T1000 (cell line): ENCODE measurements around the gene TIMM17A.

ENCODE experiments used
- DNase-seq: peaks from one replicate; lab custom pipeline; 2025; ENCODE audit warnings: mixed read lengths; lab: John Stamatoyannopoulos, UW

The TIMM17A gene

DNA sequence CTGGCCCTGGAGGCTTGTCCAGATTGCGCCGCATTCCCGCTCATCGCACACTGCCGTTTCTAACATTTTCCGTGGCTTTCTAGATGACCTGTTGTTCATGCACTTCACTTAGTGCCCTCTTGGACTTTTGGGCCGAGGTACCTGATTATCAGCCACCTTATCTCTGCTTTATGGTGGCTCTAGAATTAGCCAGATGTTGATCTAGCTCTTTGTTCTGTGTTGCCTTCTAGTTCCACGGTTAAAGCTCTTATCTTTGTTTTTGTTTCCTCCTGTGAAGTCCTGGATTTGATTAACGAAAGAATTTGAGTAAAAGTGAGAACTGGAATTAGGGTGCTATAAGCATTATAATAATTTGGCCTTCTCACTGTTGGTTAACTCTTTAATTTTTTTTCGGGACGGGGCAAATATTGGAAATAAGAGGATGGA is 28.1 kb downstream of the TIMM17A start:
- no peak for DNase-seq

DNA sequence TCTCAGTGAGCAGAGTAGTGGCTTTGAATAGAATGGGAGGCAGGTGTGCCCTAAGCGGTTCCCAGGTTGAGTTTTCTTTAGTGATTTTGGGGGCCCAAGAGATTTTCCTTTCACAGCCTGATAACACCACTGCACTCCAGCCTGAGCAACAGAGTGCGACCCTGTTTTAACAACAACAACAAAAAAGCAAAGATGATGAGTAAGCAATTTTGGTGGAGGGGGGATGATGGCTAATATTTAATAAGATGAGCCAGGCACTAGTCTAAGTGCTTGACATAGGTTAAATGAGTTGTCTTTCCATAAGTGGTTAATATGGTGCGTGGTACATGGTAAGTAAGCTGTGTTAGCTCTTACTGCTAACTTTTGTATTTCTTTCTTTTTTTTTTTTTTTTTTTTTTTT is 29.1 kb downstream of the TIMM17A start:
- DNase-seq = no peak

DNA sequence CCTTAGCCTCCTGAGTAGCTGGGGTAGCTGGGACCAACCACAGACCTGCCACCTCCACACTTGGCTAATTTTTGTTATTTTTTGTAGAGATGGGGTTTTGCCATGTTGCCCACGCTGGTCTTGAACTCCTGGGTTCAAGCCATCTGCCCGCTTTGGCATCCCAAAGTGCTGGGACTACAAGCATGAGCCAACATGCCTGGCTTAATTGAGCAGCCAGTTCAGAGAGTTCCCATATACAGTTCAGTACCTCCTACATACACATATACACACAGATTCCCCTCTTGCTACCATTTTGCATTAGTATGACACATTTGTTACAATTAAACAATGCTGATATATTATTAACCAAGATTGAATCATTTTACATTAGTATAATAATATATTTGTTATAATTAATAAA is 30.1 kb downstream of the TIMM17A start:
- no peak for DNase-seq

DNA sequence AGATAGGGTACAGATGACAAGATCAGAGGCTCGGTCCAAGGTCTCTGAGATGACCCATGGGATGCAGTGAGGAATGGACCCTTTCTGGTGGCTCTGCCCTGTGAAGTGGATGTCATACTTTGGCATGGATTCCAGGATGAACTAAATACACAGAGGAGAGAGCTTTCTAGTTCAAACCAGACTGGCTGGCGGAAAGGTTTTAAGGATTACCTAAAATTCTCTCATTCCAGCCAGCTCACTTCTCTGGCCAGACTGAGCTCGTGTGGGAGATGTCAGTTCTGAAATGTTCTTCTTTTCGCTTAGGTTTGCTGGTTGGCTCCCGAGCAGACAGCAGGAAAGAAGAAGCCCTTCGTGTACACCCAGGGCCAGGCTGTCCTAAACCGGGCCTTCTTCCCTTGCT is 33.3 kb downstream of the TIMM17A start:
- no peak for DNase-seq

DNA sequence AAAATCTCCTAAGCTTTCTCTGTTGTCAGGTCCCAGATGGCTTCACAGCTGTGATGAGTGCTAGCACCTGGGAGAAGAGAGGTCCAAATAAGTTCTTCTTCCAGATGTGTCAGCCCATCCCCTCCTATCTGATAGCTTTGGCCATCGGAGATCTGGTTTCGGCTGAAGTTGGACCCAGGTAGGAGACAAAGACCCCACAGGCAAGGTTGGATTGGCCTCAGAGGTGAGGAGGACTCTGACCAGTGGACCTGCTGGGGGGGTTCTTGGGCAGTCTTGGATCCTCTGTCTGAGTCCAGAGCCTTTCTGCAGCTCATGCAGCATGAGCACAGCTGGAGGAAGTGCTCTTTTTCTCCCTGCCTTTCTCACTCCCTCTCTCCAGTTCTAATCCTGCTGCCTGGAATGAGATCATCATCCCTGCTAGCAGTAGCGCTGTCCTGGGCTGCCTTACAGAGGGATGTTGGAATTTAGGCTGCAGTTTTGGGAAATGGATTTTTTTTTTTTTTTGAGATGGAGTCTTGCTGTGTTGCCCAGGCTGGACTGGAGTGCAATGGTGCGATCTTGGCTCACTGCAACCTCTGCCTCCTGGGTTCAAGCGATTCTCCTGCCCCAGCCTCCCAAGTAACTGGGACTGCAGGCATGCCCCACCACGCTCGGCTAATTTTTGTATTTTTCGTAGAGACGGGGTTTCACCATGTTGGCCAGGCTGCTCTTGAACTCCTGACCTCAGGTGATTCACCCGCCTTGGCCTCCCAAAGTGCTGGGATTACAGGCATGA is 34.2 kb downstream of the TIMM17A start:
- DNase-seq = no peak

DNA sequence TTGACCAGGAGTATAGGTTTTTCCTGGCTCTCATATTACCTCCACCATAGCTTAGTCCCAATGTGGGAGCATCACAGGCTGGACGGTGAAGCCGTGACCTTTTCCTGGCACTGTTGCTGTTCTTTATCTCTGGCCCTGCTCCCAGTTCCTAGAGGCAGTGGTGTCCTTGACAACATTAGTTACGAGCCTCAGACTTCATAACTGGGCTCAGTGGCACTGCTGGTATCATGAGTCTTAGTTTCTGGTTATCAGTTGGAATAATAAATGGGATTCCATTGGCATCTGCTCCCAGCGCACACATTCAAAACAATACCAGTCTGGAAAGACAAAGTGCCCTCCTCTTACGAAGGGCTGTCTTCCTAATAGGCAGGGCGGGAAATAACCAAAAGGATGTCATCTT is 35.1 kb downstream of the TIMM17A start:
- no peak for DNase-seq

DNA sequence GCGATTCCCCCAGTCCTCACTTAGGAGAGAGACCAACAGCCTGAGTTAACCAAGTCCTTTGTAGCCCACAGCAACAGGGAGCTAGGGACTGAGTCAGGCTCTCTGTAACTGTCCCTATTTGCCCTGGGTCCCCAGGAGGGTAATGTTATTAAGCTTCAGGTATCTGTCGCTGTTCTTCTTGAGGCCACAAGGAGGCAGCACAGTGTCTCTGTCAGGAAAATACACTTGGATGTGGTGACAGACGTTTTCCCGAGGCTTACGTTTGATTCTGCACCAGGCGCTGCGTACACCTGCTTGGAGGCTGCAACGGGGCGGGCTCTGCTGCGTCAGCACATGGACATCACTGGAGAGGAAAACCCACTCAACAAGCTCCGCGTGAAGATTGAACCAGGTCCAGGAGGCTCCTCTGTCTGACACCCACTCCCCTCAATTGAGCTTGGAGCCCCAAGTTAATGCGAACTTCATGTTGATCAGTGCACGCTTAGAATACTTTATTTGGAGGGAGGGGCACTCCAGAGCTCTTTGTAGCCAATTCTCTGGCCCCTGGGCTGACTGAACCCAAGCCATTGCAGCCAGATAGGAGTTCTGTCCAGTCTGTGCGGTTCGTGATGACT is 44.4 kb downstream of the TIMM17A start:
- DNase-seq = no peak

DNA sequence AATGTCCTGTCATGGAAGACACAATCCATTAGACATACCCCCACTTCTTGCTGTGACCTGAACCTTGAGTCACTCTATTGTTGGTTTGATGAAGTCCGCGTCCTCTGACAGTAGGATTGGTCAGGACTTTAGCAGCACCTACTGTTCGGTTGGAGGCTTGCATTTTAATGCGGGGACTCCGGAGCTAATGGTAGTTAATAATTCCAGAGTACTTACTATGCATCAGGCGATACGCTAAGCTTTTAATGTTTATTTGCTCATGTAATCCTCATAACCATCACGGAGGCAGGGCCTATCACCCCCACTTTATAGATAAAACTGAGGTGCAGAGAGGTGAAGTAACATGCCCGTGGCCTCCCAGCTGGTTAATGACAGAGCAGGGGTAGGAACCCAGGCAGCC is 47.2 kb downstream of the TIMM17A start:
- no peak for DNase-seq

DNA sequence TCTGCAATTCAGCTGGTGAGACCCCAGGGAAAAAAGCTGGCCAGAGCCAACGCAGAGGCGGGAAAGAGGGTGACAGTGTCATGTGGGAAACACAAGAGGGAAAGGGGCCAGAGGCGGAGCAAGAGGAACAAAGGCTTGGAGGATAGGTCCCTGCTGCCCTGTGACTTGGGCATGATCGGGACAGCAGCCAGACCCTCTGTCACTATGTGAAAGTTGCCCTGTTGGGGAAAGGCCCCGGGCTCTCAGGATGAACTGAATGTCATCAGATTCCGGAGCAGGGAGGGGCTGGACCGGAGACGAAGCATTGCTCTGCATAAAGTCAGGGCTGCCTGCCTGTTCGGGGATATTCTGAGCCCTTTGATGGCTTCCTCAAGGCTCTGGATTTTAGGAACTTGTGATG is 49.4 kb downstream of the TIMM17A start:
- DNase-seq = no peak

DNA sequence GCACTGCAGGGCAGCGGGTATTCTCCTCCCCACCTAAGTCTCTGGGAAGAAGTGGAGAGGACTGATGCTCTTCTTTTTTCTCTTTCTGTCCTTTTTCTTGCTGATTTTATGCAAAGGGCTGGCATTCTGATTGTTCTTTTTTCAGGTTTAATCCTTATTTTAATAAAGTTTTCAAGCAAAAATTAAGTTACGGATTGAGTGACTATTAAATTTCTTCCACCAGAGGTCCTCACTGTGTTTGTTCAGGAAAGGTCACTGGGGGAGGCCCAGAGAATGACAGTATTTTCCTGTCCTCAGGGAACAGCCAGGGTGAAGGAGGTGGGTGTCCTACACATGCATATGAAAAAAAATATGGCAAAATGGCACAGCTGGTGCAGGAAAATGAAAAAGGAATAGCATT is 50.7 kb downstream of the TIMM17A start:
- DNase-seq = no peak

DNA sequence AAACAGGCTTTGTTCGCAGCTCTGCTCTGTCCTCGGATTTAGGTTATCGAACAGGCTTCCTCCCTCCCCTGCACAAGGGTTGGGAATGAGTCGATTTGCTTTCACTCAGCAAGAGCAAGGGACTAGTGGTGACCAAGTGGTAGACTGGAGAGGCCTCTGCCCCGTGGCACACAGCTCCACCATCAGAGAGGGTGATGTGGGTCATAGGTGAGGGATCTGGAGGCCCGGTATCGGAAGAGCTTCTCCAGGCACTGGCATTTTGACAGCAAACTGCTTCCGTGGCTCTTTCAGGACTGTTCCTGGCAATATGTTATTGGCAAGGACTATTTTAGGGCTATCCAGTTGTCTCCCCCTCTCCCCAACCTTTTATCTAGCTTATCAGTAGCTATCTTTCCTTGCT is 52.0 kb downstream of the TIMM17A start:
- no peak for DNase-seq

DNA sequence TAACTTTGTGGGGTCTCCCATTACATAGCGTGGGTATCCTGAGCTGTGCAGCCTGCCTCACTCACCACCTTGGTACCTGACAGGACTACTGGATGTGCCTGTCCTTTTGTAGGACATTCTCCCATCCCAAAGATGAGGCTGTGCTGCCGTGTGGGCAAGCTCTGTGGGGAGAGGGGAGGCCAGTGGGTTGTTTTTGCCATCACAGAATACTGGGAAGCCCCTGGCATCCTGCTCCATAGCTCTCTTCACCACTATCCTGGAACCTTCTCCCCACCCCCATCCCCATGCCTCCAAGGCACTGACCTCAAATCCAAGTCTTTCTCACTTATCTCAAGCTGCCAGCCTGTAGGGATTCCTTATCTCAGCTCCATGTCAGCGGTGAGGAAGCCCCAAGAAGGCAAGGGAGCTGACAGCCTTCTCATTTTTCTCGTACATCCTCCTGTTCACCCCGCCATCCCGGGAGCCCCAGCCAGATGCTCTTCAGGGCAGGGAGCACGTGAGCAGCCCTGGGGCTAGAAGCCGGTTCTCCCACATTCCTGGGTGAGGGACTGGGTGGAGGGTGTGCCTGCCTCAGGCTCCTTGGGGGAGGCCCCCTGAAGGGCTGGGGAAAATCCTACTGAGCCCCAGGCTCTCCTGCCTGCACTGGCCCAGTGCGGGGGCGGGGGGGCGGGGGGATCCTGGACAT is 52.6 kb downstream of the TIMM17A start:
- DNase-seq = peak; percentile 66

DNA sequence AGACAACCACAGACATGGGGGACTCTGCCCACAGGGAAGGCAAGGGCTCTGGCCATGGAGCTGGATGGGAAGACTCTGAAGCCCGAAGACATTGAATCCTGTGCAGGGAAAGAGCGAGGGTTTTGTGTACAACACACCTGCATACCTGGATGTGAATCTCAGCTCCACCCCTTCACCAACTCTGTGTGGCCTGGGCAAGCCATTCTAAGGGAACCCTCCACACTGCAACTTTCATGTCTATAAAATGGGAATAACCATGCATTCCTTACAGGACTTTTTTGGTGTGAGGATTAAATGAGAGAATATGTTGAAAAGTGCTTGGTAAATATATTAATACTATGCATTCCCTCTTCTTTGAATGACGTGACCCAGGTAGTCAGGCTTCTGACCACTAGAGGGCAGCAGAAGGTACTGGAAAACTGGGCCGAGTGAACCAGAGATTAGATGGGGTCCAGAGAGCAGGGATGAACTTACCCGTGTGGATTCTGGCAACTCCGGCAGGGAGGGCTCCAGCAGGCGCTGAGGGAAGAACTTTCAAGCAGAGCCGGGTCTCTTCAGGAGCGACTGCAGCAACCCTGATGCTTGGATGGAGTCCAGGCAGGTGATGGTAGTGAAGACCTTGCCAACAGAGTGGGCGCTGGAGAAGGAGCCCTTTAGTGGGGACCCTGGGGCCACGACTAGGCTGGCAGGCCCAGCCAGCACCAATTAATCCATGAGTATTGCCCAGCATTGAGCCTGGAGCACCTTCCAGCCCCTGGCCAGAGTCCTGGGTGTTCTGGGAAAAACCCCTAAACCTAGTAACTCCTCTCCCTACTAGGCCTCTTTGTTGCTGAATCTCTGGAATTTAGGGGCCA is 54.2 kb downstream of the TIMM17A start:
- peak; percentile 76 for DNase-seq

DNA sequence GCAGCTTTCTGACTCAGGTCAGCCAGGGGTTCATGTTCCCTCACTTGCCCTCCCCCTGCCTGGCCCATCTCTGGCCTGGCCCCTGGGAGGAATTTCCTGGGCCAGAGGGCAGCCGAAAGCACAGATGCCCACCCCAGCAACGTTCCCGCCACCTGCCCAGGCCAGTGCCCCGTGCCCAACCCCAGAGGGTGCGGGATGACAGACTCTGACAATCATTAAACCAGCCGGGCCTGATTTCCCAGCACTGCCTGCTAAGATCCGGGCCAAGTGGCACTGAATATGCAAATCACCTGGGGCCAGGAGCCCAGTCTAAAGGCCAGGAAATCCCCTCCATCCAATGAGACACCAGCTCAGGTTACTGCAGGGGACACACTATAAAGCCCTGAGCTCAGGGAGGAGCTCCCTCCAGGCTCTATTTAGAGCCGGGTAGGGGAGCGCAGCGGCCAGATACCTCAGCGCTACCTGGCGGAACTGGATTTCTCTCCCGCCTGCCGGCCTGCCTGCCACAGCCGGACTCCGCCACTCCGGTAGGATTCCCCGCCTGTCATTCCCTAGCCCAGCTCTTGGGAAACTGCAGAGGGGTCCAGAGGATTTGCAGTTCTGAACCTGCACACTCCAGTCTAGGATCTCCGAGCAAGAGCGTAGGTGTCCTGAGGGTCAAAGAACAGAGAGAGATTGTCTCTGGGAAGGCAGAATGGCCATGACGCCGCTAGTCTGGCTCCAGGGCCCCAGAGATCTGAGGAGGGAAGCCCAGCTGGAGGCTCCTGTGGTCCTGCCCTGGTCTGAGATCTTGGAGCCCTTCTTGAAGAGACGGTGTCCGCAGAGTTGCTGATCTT is 55.1 kb downstream of the TIMM17A start, which contains the start of gene ELF3:
Gene ELF3, plus strand, starts transcription at position 408 of the 836 bp plus-strand sequence. CDS start 550 bp downstream, outside the sequence.
- DNase-seq = no peak

DNA sequence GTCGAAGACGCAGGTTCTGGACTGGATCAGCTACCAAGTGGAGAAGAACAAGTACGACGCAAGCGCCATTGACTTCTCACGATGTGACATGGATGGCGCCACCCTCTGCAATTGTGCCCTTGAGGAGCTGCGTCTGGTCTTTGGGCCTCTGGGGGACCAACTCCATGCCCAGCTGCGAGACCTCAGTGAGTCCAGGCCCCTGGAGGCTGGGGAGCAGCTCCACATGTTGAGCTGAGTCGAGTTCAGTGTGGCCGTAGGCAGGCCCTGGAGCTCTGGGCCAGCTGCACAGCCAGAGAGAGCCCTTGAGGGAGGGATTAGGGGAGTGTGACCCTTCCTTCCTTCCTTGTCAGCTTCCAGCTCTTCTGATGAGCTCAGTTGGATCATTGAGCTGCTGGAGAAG is 56.7 kb downstream of the TIMM17A start:
- DNase-seq = no peak

DNA sequence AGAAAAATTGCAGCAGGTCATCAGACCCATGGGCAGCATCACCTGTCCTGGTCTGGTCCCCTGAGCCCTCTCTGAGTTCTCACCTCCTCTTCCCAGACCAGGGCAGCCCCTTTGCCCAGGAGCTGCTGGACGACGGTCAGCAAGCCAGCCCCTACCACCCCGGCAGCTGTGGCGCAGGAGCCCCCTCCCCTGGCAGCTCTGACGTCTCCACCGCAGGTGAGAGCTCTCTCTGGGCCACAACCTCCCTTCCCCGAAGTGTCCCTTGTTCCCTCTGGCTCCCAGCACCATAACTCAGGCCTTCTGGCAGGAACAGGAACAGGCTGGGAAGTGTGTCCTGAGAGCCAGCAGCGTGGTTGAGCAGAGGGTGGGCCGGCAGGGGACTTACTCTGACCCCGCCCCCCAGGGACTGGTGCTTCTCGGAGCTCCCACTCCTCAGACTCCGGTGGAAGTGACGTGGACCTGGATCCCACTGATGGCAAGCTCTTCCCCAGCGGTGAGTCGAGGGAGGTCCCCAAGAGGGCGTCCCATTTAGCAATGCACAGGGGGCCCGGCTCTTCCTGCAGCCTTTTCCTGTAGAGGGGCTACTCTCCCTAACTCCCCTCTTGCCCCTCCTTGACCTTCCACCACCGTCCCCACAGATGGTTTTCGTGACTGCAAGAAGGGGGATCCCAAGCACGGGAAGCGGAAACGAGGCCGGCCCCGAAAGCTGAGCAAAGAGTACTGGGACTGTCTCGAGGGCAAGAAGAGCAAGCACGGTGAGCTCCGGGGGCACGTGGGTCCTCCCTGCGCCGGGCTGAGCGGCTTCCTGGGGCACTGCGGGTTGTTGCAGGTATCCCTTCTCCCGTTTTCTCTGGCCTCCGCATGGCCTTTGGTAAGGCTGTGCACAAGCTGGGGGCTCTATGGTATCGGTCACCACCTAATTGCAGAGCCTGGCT is 57.5 kb downstream of the TIMM17A start:
- no peak for DNase-seq

DNA sequence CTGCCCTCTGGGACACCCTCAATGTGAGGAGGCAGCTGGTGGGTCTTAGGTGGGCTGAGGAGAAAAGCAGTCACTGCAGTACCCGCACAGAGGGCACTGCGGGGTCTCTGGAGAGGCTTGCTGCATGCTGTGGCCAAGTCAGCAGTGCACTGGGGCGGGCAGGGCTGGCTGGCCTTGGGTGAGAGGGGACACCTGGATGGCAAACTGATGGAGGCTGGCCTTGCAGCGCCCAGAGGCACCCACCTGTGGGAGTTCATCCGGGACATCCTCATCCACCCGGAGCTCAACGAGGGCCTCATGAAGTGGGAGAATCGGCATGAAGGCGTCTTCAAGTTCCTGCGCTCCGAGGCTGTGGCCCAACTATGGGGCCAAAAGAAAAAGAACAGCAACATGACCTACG is 58.3 kb downstream of the TIMM17A start:
- no peak for DNase-seq

DNA sequence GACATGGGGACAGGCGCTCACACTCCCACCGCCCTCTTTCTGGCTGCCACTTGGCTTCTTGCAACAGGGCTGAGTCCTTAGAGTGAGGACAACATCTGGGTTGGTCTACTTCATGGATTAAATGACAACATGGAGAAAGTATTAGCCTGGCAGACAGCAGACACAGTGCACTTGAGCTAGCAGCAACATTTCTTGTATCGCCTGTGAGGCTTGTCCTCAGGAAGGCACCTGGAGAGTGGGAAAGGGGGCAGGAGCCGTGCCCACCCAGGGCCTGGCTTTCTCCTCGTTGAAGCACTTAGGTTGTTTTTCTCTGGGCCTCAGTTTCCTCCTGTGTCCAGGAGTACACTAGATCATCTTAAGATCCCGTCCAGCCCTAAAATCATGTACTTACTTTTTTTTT is 58.8 kb downstream of the TIMM17A start:
- DNase-seq = no peak

DNA sequence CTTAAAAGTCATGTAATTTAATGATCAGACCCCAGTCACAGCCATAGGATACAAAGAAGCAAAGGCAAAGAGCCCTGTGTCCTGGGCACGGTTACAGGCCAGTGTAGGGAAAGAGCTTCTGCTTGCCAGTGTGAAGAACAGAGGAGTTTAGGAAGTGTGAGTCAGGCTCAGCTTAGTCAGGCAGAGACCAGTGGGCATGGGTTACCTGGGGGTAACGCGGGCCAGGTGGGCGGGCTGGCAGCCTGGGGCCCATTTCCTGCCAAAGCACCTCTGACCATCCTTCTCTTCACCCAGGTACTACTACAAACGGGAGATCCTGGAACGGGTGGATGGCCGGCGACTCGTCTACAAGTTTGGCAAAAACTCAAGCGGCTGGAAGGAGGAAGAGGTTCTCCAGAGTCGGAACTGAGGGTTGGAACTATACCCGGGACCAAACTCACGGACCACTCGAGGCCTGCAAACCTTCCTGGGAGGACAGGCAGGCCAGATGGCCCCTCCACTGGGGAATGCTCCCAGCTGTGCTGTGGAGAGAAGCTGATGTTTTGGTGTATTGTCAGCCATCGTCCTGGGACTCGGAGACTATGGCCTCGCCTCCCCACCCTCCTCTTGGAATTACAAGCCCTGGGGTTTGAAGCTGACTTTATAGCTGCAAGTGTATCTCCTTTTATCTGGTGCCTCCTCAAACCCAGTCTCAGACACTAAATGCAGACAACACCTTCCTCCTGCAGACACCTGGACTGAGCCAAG is 59.8 kb downstream of the TIMM17A start:
- DNase-seq = no peak

DNA sequence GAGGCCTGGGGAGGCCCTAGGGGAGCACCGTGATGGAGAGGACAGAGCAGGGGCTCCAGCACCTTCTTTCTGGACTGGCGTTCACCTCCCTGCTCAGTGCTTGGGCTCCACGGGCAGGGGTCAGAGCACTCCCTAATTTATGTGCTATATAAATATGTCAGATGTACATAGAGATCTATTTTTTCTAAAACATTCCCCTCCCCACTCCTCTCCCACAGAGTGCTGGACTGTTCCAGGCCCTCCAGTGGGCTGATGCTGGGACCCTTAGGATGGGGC is 60.3 kb downstream of the TIMM17A start:
- no peak for DNase-seq
